ENCODE results near the gene WFDC5. TPM values are rescaled to one million over a fixed set of nuclear protein-coding genes. Genes with fewer than 3 reads are reported as not detected.

The WFDC5 gene
- total and polyA plus RNA-seq, 2 experiments from 2014 or later, result not detected

- no peaks in the 10 kb centered on the region for H3F3A ChIP-seq (replicated peaks; ENCODE audit: low read depth)
- no peaks in the 10 kb centered on the region for H4K20me1 ChIP-seq (replicated peaks; ENCODE audit: insufficient read depth)
- Mint-ChIP-seq H3K27me3 (ENCODE audit: insufficient read depth, low read depth, poor library complexity) (peaks cover 5% of the 10 kb centered on the region), H3K9me3 (peaks cover 20% of the 10 kb centered on the region), H3K4me1 (no peaks in the 10 kb centered on the region), H3K27ac (no peak overlapping the region), H3K36me3 (ENCODE audit: low read depth) (no peaks in the 10 kb centered on the region), H3K4me3 (no peak overlapping the region)
- H3K27ac ChIP-seq (ENCODE audit: low read depth), result no peak overlapping the region
- TF ChIP-seq, protein P1, sequence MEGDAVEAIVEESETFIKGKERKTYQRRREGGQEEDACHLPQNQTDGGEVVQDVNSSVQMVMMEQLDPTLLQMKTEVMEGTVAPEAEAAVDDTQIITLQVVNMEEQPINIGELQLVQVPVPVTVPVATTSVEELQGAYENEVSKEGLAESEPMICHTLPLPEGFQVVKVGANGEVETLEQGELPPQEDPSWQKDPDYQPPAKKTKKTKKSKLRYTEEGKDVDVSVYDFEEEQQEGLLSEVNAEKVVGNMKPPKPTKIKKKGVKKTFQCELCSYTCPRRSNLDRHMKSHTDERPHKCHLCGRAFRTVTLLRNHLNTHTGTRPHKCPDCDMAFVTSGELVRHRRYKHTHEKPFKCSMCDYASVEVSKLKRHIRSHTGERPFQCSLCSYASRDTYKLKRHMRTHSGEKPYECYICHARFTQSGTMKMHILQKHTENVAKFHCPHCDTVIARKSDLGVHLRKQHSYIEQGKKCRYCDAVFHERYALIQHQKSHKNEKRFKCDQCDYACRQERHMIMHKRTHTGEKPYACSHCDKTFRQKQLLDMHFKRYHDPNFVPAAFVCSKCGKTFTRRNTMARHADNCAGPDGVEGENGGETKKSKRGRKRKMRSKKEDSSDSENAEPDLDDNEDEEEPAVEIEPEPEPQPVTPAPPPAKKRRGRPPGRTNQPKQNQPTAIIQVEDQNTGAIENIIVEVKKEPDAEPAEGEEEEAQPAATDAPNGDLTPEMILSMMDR (conservative IDR thresholded peaks at IDR 0.05; ENCODE audit: low read depth in 2 of 2), result peak in 1 of 2 experiments; percentile 53; a peak in 3 of 4 replicates
- TF ChIP-seq POLR2AphosphoS5 (IDR thresholded peaks at IDR 0.05; ENCODE audit: low read depth), result no peak
- no peak overlapping the region for H3K4me2 ChIP-seq
- no peaks in the 10 kb centered on the region for H3K27me3 ChIP-seq (ENCODE audit: insufficient read depth)
- no peaks in the 10 kb centered on the region for H3K36me3 ChIP-seq (ENCODE audit: insufficient read depth)
- H3K79me2 ChIP-seq (replicated peaks; ENCODE audit: insufficient read depth), result no peaks in the 10 kb centered on the region
- no peaks in the 10 kb centered on the region for H3K4me1 ChIP-seq (ENCODE audit: insufficient read depth)
- DNase-seq (ENCODE audit: low spot score) (peak; percentile 8), ATAC-seq (no peak)
- 0 out of 2 replicates have a peak overlapping the region, but pooled peaks have one; percentile 3 for H2AFZ ChIP-seq
- H3K9me2 ChIP-seq (ENCODE audit: insufficient read depth), result no peaks in the 10 kb centered on the region; the same call in 1 of the 2 replicates
- H3K4me3 ChIP-seq, result no peak overlapping the region
Measured at GRCh38 chr20:45154183-45154582, 39.2 kb upstream of the WFDC5 start.

DNA sequence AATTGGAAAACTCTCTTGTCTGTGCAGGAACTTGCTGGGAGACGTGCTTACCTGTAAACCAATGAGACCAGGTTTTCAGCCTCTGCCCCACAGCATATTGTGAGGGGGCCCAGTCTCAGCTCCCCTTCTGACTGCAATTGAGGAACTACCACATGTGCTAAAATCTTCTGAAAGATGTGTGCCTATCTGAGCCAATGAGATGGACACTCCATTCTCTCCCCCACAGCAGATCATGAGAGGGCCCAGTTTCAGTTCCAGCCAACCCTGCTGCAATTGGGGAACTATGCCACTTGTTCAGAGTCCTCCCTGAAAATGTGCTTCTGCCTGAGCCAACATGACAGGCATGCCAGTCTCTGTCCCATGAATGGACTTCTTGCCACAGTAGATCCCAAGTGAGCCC, 38.8 kb upstream of the WFDC5 start:
- Mint-ChIP-seq H3K9me3 (peaks cover 16% of the 10 kb centered on the region), H3K4me1 (no peaks in the 10 kb centered on the region), H3K36me3 (ENCODE audit: low read depth) (no peaks in the 10 kb centered on the region), H3K4me3 (no peak overlapping the region), H3K27ac (no peak overlapping the region), H3K27me3 (ENCODE audit: insufficient read depth, low read depth, poor library complexity) (peaks cover 5% of the 10 kb centered on the region)
- no peaks in the 10 kb centered on the region; the same call in 1 of the 2 replicates for H3K9me2 ChIP-seq (ENCODE audit: insufficient read depth)
- no peaks in the 10 kb centered on the region for H3K79me2 ChIP-seq (replicated peaks; ENCODE audit: insufficient read depth)
- H3K27ac ChIP-seq (ENCODE audit: low read depth), result no peak overlapping the region
- no peak overlapping the region for H3K4me2 ChIP-seq
- TF ChIP-seq ZNF331 (CRISPR knock-in tag; IDR thresholded peaks at IDR 0.05; ENCODE audit: low read depth) (no peak), EZH2 (IDR thresholded peaks at IDR 0.05; ENCODE audit: low read depth, unreplicated experiment) (no peak), CREB1 (CRISPR knock-in tag; IDR thresholded peaks at IDR 0.05; ENCODE audit: low read depth) (no peak)
- H3F3A ChIP-seq (replicated peaks; ENCODE audit: low read depth), result no peaks in the 10 kb centered on the region
- no peak for DNase-seq (ENCODE audit: low spot score)
- no peaks in the 10 kb centered on the region for H3K36me3 ChIP-seq (ENCODE audit: insufficient read depth)
- H4K20me1 ChIP-seq (replicated peaks; ENCODE audit: insufficient read depth), result no peaks in the 10 kb centered on the region
- no peak for ATAC-seq
- H2AFZ ChIP-seq, result 0 out of 2 replicates have a peak overlapping the region, but pooled peaks have one; percentile 3
- H3K4me3 ChIP-seq, result no peak overlapping the region
- H3K4me1 ChIP-seq (ENCODE audit: insufficient read depth), result no peaks in the 10 kb centered on the region
- no peaks in the 10 kb centered on the region for H3K27me3 ChIP-seq (ENCODE audit: insufficient read depth)

- Histone ChIP-seq H3K4me2 (no peak overlapping the region), H3K79me2 (replicated peaks; ENCODE audit: insufficient read depth) (no peaks in the 10 kb centered on the region), H3K4me3 (no peak overlapping the region), H3K27me3 (ENCODE audit: insufficient read depth) (no peaks in the 10 kb centered on the region), H3F3A (replicated peaks; ENCODE audit: low read depth) (no peaks in the 10 kb centered on the region), H3K27ac (ENCODE audit: low read depth) (no peak overlapping the region), H4K20me1 (replicated peaks; ENCODE audit: insufficient read depth) (no peaks in the 10 kb centered on the region), H3K36me3 (ENCODE audit: insufficient read depth) (no peaks in the 10 kb centered on the region), H3K4me1 (ENCODE audit: insufficient read depth) (no peaks in the 10 kb centered on the region), H3K9me2 (ENCODE audit: insufficient read depth) (no peaks in the 10 kb centered on the region; the same call in 1 of the 2 replicates), H2AFZ (no peak overlapping the region)
- H3K4me1 Mint-ChIP-seq, result no peaks in the 10 kb centered on the region
- no peaks in the 10 kb centered on the region for H3K36me3 Mint-ChIP-seq (ENCODE audit: low read depth)
- no peak overlapping the region for H3K4me3 Mint-ChIP-seq
- TF ChIP-seq REST (IDR thresholded peaks at IDR 0.05; ENCODE audit: unreplicated experiment) (no peak), ZNF331 (CRISPR knock-in tag; IDR thresholded peaks at IDR 0.05; ENCODE audit: low read depth) (no peak), STAT1 (IDR thresholded peaks at IDR 0.05; ENCODE audit: unreplicated experiment) (no peak), ETS1 (IDR thresholded peaks at IDR 0.05) (no peak), JUNB (IDR thresholded peaks at IDR 0.05; ENCODE audit: unreplicated experiment) (no peak)
- TF ChIP-seq, protein P1 (conservative IDR thresholded peaks at IDR 0.05; ENCODE audit: low read depth in 2 of 2), result no peak
- no peak overlapping the region for H3K27ac Mint-ChIP-seq
- peaks cover 12% of the 10 kb centered on the region; the same call in 2 of the 3 replicates for H3K9me3 Mint-ChIP-seq
- ATAC-seq, result no peak
- DNase-seq (ENCODE audit: low spot score), result no peak
- peaks cover 5% of the 10 kb centered on the region for H3K27me3 Mint-ChIP-seq (ENCODE audit: insufficient read depth, low read depth, poor library complexity)
Measured at GRCh38 chr20:45153147-45153546, 38.2 kb upstream of the WFDC5 start.
